NCI-H2196 (cell line): ENCODE results near the gene KRTAP10-12.
"Not testable (repeated sequence)": the region's sequence is repeated elsewhere in the genome, so short reads cannot be mapped to it uniquely, and the experiment has no call there.

Source experiments
- DNase-seq: peaks from one replicate; lab custom pipeline; 2025; ENCODE audit not compliant: unreplicated experiment; lab: John Stamatoyannopoulos, UW

Gene KRTAP10-12, protein sequence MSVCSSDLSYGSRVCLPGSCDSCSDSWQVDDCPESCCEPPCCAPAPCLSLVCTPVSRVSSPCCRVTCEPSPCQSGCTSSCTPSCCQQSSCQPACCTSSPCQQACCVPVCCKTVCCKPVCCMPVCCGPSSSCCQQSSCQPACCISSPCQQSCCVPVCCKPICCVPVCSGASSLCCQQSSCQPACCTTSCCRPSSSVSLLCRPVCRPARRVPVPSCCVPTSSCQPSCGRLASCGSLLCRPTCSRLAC

DNA sequence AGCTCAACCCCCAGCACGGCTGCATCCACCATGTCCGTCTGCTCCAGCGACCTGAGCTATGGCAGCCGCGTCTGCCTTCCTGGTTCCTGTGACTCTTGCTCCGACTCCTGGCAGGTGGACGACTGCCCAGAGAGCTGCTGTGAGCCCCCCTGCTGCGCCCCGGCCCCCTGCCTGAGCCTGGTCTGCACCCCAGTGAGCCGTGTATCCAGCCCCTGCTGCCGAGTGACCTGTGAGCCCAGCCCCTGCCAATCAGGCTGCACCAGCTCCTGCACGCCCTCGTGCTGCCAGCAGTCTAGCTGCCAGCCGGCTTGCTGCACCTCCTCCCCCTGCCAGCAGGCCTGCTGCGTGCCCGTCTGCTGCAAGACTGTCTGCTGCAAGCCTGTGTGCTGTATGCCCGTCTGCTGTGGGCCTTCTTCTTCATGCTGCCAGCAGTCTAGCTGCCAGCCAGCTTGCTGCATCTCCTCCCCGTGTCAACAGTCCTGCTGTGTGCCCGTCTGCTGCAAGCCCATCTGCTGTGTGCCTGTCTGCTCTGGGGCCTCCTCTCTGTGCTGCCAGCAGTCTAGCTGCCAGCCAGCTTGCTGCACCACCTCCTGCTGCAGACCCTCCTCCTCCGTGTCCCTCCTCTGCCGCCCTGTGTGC lies at the start of gene KRTAP10-12:
KRTAP10-12 (plus strand) TSS at position 1 of the 639 bp plus-strand sequence; CDS start at position 31, 30 bp downstream.
- not testable (repeated sequence) for DNase-seq

DNA sequence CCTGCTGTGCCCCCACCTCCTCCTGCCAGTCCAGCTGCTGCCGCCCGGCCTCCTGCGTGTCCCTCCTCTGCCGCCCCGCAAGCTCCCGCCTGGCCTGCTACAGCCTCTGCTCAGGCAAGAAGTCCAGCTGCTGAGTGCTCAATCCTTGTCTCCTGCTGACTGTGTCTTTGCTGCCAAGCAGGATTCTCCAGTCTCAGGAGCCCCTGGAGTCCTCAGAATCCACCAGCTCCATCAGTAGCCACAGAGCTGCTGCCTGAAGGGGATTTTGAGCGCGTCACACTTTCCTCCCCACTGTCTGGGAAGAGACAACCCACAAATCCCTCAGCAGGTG lies 49.8 kb upstream of the KRTAP10-12 start:
- DNase-seq, result peak; percentile 18

DNA sequence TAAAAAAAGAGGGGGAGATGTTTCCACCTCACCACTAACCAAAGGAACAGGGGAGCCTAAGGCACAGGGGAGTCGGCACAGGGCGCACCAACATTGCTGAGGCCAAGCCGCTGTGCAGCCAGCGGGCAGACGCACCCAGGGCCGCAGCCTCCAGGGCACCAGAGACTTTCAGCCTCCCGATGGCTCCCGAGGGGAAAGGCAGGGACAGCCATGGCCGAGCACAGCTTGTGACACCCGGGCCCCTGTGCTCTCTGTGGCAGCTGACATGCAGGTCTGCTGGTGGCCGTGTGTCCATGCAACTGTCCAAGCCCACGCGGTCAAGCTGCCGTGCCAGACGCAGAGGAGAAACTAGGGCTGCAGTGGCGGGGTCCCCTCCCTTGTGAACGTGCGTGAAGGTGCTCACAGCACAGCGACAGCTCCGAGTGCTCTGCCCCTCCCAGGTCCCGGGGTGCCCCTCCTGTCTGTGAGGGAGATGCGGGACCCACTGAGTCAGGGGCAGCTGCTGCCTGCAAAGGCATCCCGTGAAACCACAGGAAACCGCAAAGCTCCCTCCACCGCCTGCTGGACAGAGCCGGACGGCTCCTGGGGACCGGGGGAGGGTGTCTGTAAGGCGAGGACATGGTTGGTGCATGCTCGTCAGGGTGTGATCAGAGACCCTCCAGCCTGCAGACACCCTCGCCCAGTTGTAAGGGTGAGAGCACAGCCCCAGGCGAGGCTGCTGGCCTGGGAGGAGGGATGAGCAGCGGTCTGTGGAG lies 48.2 kb upstream of the KRTAP10-12 start:
- DNase-seq, result no peak

DNA sequence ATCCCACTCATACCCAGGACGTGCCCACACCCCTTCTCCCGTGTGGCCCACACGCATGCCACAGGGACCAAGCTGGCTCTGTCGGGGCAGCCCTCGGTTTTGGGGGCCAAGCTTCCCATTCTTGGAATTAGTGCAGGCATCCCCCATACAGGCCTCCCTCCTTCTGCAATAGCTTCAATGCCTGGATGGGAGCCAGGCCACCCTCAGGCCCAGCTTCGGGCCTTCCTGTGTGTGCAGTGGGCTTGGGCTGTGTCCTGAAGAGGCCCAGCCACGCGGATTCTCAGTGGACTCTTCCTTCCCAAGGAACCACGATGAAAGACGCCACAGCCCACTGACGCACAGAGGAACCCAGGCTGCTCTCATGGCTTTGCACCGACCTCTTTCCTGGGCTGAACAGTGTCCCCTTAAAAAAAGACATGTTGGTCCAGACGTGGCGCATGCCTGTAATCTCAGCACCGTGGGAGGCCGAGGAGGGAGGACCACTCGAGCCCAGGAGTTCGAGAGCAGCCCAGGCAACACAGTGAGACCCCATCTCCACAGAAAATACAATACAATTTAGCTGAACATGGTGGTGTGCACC lies 47.4 kb upstream of the KRTAP10-12 start:
- DNase-seq, result no peak

DNA sequence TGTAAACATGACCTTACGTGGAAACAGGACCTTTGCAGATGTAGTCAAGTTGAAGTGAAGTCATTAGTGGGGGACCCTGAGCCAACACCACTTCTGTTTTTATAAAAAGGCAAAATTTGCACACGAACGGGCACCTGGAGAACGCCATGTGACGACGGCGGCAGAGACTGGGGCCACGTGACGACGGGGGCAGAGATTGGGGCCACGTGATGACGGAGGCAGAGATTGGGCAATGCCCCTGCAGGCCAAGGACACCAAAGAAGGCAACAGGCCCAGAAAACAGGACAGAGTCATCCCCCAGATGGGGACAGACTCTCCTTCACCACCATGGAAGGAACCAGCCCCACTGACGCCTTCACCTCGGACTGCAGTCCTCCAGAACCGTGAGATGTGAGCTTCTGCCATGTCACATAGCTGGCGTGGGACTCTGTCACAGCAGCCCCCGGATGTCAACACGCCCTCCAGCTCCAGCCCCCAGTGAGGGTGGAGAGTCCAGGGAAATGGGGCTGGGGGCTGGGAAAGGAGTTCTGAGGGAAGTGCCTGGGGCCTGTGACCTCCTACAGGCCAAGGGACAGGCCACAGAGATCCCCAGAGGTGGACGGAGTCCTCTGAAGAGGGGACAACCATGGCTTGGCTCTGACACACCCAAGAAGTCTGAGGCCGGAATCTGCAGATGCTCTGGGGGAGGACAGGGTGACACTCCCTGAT lies 46.6 kb upstream of the KRTAP10-12 start:
- no peak for DNase-seq

DNA sequence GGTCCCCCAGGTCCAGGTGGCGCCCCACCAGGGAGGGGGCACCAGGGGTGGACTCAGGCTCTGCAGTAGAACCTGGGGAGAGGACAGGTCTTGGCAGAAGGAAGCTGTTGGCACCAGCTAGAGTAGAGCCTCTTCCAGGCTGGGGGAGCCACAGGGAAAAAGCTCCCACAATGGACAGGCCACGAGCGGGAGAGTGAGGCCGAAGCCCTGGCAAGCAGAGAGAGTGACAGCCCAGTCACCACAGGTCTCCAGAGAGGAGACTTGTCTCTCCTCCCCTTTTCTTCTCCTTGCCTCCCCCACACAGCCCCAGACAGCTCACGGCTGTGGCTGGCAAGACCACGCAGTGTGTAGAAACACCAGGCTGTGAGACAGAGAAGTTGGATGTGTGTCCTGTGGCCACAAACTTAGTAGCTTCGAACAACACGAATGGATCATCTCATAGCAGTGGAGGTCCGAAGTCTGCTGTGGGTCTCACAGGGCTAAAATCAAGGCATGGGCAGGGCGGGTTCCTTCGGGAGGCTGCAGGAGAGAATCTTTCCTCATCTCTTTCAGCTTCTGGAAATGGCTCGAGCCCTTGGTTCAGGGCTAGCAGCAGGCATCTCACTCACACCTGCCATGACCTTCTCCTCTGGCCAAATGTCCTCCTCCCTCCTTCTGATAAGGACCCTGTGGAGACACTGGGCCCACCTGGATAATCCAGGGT lies 45.8 kb upstream of the KRTAP10-12 start:
- DNase-seq, result no peak

DNA sequence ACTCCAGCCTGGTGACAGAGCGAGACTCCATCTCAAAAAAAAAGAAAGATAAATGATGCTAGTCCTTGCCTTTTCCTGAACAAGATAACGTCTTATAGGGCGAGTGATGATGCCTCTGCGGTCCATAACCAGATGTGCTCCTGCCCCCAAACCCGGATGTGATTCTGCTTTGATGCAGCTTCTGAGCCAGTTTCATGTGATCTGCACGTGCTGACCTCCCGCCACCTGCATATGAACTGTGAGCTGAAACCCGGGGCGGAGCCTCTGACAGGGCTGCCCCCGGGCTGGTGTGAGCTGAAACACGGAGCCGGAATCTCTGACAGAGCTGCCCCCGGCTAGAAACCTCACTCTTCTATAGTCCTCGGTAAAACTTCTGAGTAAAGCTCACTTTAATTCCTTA lies 43.8 kb upstream of the KRTAP10-12 start:
- peak; percentile 28 for DNase-seq

DNA sequence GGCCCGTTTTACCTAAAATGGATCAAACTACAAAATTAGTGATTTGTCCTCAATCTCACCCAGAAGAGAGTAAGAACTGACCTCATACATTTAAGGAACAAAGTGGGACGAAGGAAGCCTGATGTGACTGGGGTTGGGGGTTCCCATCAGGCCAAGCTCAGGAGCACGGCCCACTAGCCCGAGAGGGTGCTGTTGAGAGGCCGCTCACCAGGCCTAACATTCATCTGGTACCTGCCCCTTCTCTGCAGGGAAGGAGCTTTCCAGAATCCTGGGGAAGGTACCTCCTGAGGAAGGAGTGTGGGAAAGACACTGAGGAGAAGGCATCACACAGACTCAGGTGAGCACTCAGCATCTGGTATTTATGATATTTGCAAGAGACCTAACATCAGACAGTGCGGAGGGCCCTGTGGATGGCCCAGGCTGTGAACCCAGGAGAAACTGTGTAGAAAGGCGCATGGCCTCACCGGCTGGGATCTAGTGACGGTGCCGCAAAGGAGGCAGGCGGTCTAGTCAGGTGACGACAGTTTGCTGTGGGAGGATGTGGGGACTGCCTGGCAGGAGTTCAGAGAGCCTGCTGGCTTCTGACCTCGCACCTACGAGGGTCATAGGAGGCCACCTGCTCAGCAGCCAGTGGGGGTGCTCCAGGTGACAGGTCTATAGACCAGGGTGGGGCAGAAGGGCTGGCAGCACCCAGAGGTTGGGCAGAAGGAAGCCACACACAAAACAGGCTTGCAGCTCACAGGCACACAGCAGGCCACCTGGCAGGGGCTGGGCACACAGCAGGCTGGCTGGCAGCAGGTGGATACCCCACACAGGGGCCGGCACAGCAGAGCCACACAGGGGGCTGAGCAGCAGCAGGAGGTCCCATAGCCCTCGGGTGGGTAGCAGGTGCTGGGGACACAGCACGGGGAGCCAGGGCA lies 43.1 kb upstream of the KRTAP10-12 start:
- peak; percentile 71 for DNase-seq

DNA sequence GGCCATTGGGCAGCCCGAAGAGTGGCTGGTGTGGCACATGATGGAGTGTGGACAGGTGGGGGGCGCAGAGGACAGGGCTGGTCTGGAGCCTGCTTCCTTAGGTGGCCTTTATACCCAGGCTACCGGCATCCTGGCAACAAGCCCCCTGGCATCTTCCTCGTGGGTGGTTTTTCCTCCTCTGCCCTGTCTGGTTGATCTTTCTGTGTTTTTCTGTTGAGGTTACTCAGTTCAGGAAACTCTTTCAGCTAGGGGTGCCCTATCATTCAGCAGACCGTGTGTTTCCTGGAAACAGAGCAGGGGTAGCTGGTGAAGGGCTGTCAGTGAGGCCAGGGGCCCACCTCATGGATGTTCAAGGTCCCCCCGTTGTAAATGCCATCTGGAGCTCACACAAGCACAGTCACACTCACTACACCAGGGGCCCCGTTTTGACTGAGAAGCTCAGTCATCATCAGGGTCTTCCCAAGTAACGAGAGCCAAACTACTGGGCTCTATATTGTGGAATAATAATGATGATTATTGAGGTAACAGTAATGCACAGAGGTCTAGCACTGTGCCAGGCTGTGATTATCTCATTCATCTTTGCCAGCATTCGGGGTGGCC lies 42.3 kb upstream of the KRTAP10-12 start, which contains the start of gene KRTAP12-4:
KRTAP12-4 (minus strand) TSS at position 84 of the 600 bp plus-strand sequence; CDS start at position 39, 45 bp downstream.
- DNase-seq, result no peak

DNA sequence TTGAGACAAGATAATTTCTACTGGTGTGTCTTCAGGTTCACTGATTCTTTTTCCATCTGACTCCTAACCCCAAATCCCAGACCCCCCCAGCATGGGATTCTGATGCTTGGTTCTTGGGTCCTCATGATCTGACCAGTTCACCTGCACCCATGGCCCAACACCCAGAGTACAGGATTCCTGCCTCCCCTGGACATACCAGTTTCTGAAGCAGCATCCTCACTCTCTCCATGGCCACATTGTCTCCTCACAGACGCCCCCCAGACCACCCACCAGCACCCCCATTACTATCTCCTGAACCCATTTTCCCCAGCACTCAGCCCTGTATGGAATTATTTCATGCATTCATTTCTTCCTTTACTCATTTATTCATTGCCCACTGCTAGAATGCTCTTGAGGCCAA lies 40.1 kb upstream of the KRTAP10-12 start:
- no peak for DNase-seq

DNA sequence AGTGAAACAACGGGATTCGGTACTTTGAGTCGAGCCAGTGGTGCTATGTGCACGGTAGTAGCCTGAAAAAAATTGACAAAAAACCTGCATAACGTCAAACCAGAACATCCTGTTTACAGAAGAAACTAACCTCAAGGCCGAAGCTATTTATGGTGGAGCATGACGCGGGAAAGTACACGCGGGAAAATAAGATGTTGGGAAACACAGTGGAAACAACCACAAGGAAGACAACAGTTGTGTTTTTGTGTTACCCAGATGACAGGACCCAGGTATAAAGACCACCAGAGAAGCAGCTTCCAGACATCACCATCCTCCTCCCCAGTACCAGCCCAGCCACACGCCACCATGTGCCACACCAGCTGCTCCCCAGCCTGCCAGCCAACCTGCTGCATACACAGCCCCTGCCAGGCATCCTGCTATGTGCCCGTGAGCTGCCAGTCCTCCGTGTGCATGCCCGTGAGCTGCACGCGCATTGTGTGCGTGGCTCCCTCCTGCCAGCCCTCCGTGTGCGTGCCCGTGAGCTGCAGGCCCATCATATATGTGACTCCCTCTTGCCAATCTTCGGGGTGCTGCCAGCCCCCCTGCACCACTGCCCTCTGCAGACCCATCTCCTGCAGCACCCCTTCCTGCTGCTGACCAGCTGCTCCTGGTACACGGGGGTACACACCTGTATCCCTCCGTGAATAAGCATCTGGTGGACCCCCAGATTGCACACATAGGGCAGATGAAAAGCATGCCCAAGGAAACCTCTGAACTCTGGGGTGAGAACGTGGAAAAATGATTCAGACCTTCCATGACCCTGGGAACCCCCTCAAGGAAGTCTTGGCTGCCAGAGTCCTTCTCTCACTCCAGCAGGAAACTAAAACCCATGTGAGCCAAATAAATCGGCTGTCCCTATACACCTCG lies 39.1 kb upstream of the KRTAP10-12 start, which contains the start of gene KRTAP12-3:
KRTAP12-3 (plus strand) TSS at position 298 of the 906 bp plus-strand sequence; CDS start at position 346, 48 bp downstream.
- no peak for DNase-seq

DNA sequence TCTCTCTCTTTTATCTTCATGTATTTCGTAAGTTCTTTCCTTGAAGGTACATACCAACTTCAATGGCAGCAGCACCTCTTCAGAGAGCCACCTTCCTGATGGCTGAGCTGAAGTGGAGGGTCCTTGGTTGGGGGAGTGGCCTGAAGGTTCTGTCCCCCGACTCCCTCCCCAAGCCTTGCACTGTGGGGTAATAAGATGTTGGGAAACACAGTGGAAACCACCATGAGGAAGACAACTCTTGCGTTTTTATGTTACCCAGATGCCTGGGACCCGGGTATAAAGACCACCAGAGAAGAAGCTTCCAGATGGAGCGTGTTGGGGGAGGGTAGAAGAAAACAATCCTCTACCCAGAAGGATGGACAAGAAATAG lies 38.4 kb upstream of the KRTAP10-12 start:
- DNase-seq, result no peak

DNA sequence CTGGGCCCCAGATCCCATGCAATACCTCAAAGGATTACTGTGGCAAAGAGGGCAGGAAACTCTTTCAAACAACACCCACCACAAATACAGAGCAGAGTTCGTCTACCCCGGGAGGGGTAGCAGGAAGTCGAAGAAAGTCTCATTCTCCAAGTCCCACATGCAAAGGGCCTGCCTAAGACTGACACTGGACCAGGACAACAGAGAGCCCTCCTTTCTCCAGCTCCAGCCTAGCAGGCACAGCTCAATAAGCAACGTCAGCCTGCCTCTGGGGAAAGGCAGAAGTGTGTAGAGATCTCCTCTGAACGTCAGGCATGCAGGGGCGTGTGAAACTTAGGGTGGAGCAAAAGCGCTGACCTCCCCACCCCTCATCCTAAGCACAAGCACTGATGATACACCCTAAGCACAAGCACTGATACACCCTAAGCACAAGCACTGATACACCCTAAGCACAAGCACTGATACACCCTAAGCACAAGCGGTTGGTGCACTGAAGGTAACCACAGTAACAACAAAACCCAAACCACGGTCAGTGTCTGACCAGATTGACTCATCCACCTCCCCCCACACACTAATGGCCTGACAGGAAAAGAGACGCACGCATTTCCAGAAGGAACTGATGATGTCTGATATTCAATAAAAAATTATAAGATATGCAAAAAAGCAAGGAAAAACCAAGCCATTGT lies 37.9 kb upstream of the KRTAP10-12 start:
- DNase-seq, result no peak

DNA sequence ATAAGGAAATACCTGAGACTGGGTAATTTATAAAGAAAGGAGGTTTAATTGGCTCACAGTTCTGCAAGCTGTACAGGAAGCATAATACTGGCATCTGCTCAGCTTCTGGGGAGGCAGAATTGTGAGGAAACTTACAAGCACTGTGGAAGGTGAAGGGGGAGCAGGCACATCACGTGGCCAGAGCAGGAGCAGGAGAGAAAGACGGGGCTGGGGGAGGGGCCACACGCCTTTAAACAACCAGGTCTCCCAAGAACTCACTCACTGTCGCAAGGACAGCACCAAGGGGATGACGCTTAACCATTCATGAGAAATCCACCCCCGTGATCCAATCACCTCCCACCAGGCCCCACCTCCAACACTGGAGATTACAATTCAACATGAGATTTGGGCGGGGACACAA lies 35.4 kb upstream of the KRTAP10-12 start:
- DNase-seq, result not testable (repeated sequence)

DNA sequence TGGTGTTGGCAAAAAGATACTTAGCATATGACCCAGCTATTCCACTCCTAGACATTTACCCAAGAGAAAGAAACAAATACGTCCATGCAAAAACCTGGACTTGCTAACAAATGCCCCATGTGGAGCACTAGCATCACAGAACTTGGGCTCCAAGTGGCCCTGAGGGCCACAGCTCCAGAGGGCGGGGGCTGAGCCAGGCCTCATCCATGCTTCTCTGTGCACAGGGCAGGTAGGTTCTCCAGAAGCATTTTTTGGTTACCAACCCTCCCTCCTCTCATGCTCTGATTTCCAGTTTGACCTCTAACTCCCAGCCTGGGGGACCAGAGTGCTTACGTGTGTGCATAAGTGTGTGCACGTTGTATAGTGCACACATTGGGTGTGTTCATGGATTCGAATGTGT lies 32.3 kb upstream of the KRTAP10-12 start:
- no peak for DNase-seq

DNA sequence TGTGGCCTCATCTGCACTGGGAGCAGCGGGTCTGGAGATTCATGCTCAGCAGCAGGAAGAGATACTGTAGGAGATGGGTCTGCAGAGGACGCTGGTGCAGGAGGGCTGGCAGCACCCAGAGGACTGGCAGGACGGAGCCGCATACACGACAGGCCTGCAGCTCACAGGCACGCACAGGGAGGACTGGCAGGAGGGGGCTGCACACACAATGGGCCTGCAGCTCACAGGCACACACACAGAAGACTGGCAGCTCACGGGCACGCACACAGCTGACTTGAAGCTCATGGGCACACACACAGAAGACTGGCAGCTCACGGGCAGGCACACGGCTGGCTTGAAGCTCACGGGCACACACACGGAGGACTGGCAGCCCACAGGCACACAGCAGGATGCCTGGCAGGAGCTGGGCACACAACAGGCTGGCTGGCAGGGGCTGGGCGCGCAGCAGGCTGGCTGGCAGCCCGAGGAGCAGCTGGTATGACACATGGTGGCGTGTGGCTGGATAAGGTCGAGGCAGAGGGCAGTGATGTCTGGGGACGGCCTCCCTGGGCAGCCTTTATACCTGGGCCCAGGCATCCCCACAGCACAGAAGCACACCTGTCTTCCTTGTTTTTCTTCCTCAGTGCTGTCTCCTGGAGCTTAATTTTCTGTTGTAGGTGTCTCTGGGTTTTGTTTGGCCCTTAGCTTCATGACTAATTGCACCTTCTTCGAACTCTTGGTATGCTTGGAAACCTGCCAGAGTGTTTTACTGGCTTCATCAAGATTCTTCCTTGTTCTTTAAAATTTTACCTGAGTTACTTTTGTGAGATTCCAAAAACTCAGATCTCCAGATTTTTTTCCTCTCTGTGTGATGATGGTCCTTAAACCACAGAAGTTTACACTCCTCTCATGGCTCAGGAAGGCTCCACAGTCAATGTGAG lies 30.3 kb upstream of the KRTAP10-12 start, which contains the start of gene KRTAP12-2:
KRTAP12-2 (minus strand) TSS at position 527 of the 920 bp plus-strand sequence; CDS start at position 486, 41 bp downstream.
- peak; percentile 68 for DNase-seq
